Tibial artery (tissue), 4 donors: ENCODE results near the gene GRAMD2B.

Source experiments
- DNase-seq, 2 donors: peaks; one replicate each; pipeline ENCODE4 v3.0.0-alpha.2; 2019
- H3K27ac ChIP-seq, 2 donors: fragments of 200-600 bp; sonication (generic) in 1 of 2; 1 replicate in 1 of 2; 2 replicates in 1 of 2; pipeline ENCODE4 v1.5.1; 2018 to 2019; ENCODE audit warnings: mild to moderate bottlenecking in 1 of 2
- H3K27me3 ChIP-seq, 2 donors: fragments of 200-600 bp; sonication (generic) in 1 of 2; one replicate each; pipeline versions ENCODE4 v1.5.1 to v1.6.0; 2016 to 2019
- H3K36me3 ChIP-seq, 3 donors: fragments of 200-600 bp; sonication (generic) in 2 of 3; one replicate each; pipeline ENCODE4 v1.5.1; 2016 to 2019; ENCODE audit warnings: mild to moderate bottlenecking in 2 of 3
- H3K4me1 ChIP-seq, 4 donors: fragments of 200-600 bp; sonication (generic) in 2 of 4; 1 replicate in 3 of 4; 2 replicates in 1 of 4; pipeline ENCODE4 v1.5.1; 2016 to 2019
- H3K4me3 ChIP-seq, 2 donors: fragments of 200-600 bp; sonication (generic) in 1 of 2; 1 replicate in 1 of 2; 2 replicates in 1 of 2; pipeline ENCODE4 v1.5.1; 2018 to 2019; ENCODE audit warnings: mild to moderate bottlenecking in 2 of 2
- H3K9me3 ChIP-seq, 3 donors: fragments of 200-600 bp; sonication (generic) in 1 of 3; one replicate each; pipeline ENCODE4 v1.5.1; 2016 to 2019
- intact Hi-C: fragments of 100-400 bp; cut with DNase I; formaldehyde crosslinking; loops from one replicate; pipeline ENCODE4 v1.15.0; 2023; ENCODE audit warnings: low total_unique reads
- TF ChIP-seq, protein P1 (sequence below), 2 experiments: fragments of 200-600 bp in 1 of 2; fragments of 450-650 bp in 1 of 2; IDR thresholded peaks; one replicate each; pipeline ENCODE4 v1.5.1; 2017 to 2019; ENCODE audit warnings: antibody characterized with exemption in 2 of 2, mild to moderate bottlenecking in 1 of 2, moderate library complexity in 1 of 2

GRAMD2B gene

DNA sequence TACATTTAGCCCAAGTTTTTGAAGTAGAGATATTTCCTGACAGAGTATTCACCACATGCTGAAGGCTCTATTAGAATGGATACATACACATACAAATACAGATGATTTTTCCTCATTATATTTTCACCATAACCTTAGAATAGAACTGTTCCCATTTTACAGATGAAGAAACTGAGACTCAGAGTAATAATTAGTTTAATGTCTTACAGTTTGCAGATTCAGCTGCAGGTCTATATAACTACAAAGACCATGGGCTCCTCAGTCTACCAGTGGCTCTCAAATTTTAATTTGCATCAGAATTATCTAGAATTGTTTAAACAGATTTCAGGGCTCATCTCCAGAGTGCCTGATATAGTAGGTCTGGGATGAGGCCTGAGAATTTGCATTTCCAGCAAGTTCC lies 64.4 kb downstream of the GRAMD2B start:
- DNase-seq: no peak
- intact Hi-C loops: no loop called here
- no peaks in the 10 kb centered on the region for H3K27me3 ChIP-seq
- H3K4me3 ChIP-seq: no peak overlapping the region
- H3K4me1 ChIP-seq: peaks cover 0 to 17% (median 7%) of the 10 kb centered on the region in 4 donors
- TF ChIP-seq, protein P1, sequence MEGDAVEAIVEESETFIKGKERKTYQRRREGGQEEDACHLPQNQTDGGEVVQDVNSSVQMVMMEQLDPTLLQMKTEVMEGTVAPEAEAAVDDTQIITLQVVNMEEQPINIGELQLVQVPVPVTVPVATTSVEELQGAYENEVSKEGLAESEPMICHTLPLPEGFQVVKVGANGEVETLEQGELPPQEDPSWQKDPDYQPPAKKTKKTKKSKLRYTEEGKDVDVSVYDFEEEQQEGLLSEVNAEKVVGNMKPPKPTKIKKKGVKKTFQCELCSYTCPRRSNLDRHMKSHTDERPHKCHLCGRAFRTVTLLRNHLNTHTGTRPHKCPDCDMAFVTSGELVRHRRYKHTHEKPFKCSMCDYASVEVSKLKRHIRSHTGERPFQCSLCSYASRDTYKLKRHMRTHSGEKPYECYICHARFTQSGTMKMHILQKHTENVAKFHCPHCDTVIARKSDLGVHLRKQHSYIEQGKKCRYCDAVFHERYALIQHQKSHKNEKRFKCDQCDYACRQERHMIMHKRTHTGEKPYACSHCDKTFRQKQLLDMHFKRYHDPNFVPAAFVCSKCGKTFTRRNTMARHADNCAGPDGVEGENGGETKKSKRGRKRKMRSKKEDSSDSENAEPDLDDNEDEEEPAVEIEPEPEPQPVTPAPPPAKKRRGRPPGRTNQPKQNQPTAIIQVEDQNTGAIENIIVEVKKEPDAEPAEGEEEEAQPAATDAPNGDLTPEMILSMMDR (IDR thresholded peaks at IDR 0.05): no peak
- H3K9me3 ChIP-seq: no peaks in the 10 kb centered on the region
- peak overlapping the region in 1 of 2 donors; percentile 29 for H3K27ac ChIP-seq
- peaks cover 70 to 91% (median 84%) of the 10 kb centered on the region in 3 donors for H3K36me3 ChIP-seq

DNA sequence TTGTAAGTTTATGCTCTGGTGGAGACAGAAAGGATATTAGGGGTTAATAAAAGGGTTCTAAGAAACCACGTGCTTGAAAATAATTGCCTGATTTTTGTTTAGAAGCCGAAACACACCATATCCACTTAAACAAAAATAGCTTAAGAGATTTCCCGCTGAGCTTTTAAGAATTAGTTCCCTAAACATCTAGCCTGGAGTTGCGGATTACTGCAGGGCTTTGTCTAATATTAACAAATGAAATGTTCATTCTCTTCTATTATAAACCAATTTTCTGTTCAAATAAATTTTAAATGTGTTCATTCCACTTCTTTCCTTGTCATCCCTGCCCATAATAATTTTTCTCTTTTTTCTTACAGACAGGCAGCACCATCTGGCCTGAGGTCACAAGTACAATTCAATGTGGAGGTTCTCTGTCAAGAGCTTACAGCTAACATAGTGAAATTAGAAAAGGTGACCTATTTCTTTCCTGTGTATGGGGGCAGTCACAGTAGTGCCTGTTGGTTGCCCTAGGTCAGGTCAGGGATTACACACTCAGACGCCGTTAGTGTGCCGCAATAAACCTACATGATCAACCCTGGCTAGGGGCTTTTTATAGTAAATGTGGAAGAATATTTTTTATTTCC lies 65.3 kb downstream of the GRAMD2B start:
- DNase-seq: no peak
- Histone ChIP-seq H3K36me3 (peaks cover 78 to 93% (median 90%) of the 10 kb centered on the region in 3 donors), H3K9me3 (no peaks in the 10 kb centered on the region), H3K27me3 (no peaks in the 10 kb centered on the region), H3K4me1 (peaks cover 0 to 17% (median 7%) of the 10 kb centered on the region in 4 donors), H3K27ac (peak overlapping the region; percentile 31 to 37), H3K4me3 (no peak overlapping the region)
- intact Hi-C loops: no loop called here
- TF ChIP-seq, protein P1 (IDR thresholded peaks at IDR 0.05): no peak

- Histone ChIP-seq H3K4me3 (no peak overlapping the region), H3K9me3 (no peaks in the 10 kb centered on the region), H3K36me3 (peaks cover 68 to 85% (median 78%) of the 10 kb centered on the region in 3 donors), H3K27me3 (no peaks in the 10 kb centered on the region), H3K4me1 (peaks cover 0 to 17% (median 7%) of the 10 kb centered on the region in 4 donors), H3K27ac (peak overlapping the region; percentile 37 to 52)
- intact Hi-C loops: no loop called here
- TF ChIP-seq, protein P1 (IDR thresholded peaks at IDR 0.05): no peak
- peak in 1 of 2 donors; percentile 49 for DNase-seq
Measured at GRCh38 chr5:126490167-126490940, 67.1 kb downstream of the GRAMD2B start.

DNA sequence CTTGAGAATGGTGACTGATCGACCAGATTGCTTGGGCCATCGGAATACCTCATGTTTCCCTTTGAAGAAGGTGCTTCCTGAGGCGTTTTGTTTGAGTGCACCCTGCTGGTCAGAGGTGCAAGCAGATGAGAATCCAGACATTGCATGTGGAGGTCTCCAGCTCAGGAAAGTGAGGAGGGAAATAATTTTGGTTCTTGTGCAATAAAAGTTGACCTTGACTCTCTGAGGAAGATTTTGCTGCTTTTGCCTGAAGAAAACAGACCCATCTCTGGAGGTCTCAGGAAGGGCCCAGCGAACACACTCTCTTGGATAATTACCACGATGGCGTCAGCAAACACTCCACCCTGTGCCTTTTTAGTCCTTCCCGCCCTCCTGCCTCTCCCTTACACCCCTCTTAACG lies 69.7 kb downstream of the GRAMD2B start:
- intact Hi-C loops: no loop called here
- DNase-seq: no peak
- TF ChIP-seq, protein P1 (IDR thresholded peaks at IDR 0.05): peak; percentile 9 to 11
- no peak overlapping the region for H3K4me3 ChIP-seq
- peaks cover 43 to 59% (median 53%) of the 10 kb centered on the region in 3 donors for H3K36me3 ChIP-seq
- peak overlapping the region in 1 of 2 donors; percentile 10 for H3K27ac ChIP-seq
- no peaks in the 10 kb centered on the region for H3K27me3 ChIP-seq
- H3K4me1 ChIP-seq: peaks cover 0 to 16% (median 0%) of the 10 kb centered on the region in 4 donors
- no peaks in the 10 kb centered on the region for H3K9me3 ChIP-seq

DNA sequence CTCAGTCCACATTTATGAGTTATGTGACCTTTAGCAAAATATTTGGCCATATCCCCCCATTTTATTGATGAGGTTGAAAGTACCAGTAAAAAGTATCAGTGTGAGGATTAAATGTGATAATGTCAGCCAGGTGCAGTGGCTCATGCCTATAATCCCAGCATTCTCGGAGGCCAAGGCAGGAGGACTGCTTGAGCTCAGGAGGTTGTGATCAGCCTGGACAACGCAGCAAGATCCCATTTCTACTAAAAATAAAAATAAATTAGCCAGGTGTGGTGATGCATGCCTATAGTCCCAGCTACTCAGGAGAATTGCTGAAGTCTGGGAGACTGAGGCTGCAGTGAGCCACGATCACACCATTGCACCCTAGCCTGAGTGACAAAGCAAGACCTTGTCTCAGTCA lies 71.2 kb downstream of the GRAMD2B start:
- TF ChIP-seq, protein P1 (IDR thresholded peaks at IDR 0.05): no peak
- H3K9me3 ChIP-seq: no peaks in the 10 kb centered on the region
- no peak overlapping the region for H3K4me3 ChIP-seq
- no peak for DNase-seq
- H3K27me3 ChIP-seq: no peaks in the 10 kb centered on the region
- H3K27ac ChIP-seq: no peak overlapping the region
- intact Hi-C loops: no loop called here
- peaks cover 0 to 8% (median 0%) of the 10 kb centered on the region in 4 donors for H3K4me1 ChIP-seq
- H3K36me3 ChIP-seq: peaks cover 29 to 44% (median 38%) of the 10 kb centered on the region in 3 donors
